Bronchial epithelial cell (primary cell): ENCODE data around the gene LHPP. TPM values are rescaled to one million over a fixed set of nuclear protein-coding genes. Genes with fewer than 3 reads are reported as not detected.

Experiments
- DNase-seq: peaks from one replicate; pipeline ENCODE4 v3.0.0-alpha.2; 2010; ENCODE audit warnings: low read depth
- FAIRE-seq: peaks from 2 replicates; lab custom pipeline; 2011; peaks lifted over from hg19 to GRCh38; lab: Jason Lieb, UNC
- H3K27me3 ChIP-seq: 2 replicates; pipeline ENCODE4 v1.5.1; 2011; ENCODE audit warnings: low read length; ENCODE audit not compliant: control insufficient read depth, insufficient read depth
- H3K36me3 ChIP-seq: 2 replicates; pipeline ENCODE4 v1.5.1; 2011; ENCODE audit warnings: low read length; ENCODE audit not compliant: control insufficient read depth, insufficient read depth
- H3K4me3 ChIP-seq: 2 replicates; pipeline ENCODE4 v1.5.1; 2011; ENCODE audit warnings: mild to moderate bottlenecking, low read depth, low read length, control low read depth
- total RNA-seq: library from RNA; depleted of rRNA; stranded (reverse); fragments of >200 nt; gene quantifications from 2 replicates; pipeline ENCODE4 v1.2.1, GENCODE V29; 2014
- TF ChIP-seq, protein P1 (sequence below): IDR thresholded peaks from 2 replicates; pipeline ENCODE4 v1.5.1; 2011; ENCODE audit warnings: mild to moderate bottlenecking, moderate library complexity, low read length, control low read depth, inconsistent platforms; ENCODE audit not compliant: insufficient read depth, severe bottlenecking

Gene LHPP
- total RNA-seq, 1 donor from 2014 or later, result 14.0 TPM

DNA sequence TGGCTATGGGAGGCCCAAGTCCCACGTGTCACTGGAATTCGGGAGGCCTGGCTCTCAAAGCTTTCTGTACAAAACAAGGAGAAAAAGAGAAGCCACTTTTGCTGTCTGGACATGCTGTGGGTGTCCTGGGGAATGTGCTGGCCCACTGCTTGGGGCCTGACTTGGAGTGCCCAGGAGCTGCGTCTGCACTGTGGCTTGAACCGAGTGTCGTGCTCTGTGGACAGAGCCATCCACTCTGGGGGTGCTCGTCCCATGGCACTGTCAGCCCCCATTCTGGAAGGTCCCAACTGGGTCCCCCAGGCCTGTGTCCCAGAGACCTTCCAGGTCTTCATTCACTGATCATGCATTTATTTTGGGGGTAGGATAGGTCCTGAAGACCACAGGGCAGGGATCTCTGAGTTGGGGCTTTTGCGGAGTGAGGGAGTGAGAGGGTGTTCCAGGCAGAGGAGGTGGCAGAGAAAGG is 138.0 kb downstream of the LHPP start:
- H3K27me3 ChIP-seq, result peaks cover 1% of the 10 kb centered on the region
- FAIRE-seq (no peak), DNase-seq (no peak)
- H3K4me3 ChIP-seq, result no peak overlapping the region
- TF ChIP-seq, protein P1, sequence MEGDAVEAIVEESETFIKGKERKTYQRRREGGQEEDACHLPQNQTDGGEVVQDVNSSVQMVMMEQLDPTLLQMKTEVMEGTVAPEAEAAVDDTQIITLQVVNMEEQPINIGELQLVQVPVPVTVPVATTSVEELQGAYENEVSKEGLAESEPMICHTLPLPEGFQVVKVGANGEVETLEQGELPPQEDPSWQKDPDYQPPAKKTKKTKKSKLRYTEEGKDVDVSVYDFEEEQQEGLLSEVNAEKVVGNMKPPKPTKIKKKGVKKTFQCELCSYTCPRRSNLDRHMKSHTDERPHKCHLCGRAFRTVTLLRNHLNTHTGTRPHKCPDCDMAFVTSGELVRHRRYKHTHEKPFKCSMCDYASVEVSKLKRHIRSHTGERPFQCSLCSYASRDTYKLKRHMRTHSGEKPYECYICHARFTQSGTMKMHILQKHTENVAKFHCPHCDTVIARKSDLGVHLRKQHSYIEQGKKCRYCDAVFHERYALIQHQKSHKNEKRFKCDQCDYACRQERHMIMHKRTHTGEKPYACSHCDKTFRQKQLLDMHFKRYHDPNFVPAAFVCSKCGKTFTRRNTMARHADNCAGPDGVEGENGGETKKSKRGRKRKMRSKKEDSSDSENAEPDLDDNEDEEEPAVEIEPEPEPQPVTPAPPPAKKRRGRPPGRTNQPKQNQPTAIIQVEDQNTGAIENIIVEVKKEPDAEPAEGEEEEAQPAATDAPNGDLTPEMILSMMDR, result no peak
- H3K36me3 ChIP-seq, result no peaks in the 10 kb centered on the region

DNA sequence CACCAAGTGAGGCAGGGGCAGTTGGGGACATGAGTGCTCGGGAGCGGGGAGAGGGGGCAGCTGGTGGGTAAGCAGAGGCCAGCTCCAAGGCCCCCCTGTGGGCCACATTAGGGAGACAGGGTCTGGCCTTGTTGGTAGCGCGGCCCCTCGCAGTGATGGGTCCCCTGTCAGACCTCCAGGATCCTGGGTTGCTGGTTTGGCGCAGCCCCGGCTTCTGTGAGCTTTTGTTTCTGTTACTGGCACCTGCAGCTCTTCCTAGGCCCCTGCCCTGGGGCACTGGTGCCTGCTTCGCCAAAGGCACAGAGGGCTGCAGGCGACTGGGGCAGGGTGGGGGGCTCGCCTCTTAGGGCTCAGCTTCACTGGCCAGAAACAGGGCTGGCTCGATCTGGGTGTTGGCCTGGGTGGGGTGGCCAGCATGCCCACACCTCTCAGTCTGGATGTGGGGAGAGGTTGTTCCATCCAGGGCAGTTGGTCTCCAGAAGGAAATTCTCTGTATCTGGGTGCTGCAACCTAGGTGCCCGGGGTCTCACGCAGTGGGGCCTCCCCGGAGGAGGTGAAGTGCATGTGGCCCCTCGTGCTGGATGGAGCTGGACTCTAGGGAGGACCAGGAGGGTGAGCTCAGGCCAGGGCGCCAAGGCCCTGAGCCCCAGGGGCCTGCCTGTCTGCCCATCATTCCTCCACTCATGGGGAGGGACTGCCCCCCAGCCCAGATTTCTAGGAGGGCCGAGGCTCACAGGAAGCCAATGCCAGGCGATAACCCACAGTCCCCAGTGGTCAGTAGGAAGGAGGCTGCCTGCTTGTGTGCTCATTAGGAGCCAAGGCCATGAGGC is 138.6 kb downstream of the LHPP start:
- Histone ChIP-seq H3K27me3 (peaks cover 1% of the 10 kb centered on the region), H3K36me3 (no peaks in the 10 kb centered on the region), H3K4me3 (no peak overlapping the region)
- FAIRE-seq (no peak), DNase-seq (no peak)
- TF ChIP-seq, protein P1, result no peak

DNA sequence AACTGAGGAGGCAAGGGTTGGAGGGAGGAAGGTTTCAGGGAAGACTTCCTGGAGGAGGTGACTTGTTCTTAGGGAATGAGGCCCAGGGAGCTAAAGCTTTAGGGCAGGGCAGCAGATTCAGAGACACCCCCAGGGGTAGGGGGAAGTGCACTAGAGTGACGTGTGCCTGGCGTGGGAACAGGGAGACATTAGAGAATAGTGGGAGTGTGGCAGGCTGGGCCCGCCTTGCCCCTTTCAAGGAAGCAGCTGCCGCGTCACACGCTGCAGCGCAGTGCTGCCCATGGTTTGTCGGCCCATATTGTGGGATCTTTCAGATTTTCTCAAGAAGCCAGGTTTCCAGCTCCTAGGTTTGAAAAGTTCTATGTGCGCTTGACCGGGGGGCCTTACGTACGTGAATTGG is 139.4 kb downstream of the LHPP start:
- Histone ChIP-seq H3K36me3 (no peaks in the 10 kb centered on the region), H3K27me3 (peaks cover 1% of the 10 kb centered on the region), H3K4me3 (no peak overlapping the region)
- FAIRE-seq, result no peak
- TF ChIP-seq, protein P1, result no peak
- DNase-seq, result no peak

DNA sequence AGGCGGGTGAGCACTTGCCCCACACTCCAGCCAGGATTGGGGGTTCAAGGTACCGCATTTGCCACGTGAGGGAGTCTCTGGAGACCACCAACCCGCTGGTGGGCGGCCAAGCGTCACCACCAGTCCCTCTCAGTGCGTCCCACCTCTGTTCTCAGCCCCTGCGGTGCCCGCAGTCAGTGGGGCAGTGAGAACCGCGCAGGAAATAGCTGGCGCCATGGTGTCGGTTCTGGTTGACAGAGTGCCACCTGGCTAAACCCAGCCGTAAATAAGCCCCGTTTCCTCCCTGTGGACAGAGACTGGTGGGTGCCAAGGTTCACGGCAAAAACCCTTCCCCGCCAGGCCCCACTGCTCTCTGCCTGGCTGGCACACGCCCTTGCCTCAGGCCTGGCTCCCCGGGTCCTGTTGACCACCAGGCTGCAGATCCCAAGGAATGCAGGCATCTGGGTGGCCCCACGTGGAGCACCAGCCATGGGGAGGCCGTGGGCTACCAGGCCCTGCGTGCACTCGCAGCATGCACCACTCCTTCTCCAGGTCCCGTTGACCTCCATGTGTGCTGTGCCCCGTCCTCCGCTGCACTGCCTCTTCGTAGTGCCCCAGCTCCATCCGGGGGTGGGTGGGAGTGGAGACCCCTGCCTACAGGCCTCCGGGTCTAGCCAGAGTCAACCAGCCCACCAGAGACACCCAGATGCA is 140.0 kb downstream of the LHPP start:
- DNase-seq (no peak), FAIRE-seq (no peak)
- Histone ChIP-seq H3K27me3 (peaks cover 1% of the 10 kb centered on the region), H3K4me3 (no peak overlapping the region), H3K36me3 (no peaks in the 10 kb centered on the region)
- TF ChIP-seq, protein P1, result no peak

DNA sequence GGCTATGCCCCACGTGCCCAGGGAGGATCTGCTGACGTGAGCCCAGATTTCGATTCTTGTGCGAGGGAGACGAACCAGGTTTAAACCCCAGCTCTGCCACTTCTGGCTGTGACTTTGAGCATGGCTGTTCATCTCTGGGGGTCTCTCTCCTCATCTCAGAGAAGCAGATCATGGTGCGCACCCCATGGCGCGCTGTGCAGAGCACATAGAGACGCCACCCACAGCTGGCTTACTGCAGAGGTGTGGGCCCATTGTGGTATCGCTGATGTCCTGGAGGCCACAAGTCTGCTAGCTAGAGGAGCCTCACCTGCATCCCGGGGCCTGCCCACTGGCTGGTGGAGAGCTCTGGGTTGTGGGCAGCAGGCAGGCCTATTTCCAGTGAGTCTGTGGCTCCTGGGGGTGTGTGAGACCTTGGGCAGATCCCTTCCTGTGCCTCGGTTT is 140.5 kb downstream of the LHPP start:
- H3K4me3 ChIP-seq, result no peak overlapping the region
- FAIRE-seq, result no peak
- TF ChIP-seq, protein P1, result no peak

More for the DNA sequence above, 140.5 kb downstream of the LHPP start:
- Histone ChIP-seq H3K27me3 (peaks cover 1% of the 10 kb centered on the region), H3K36me3 (no peaks in the 10 kb centered on the region)
- no peak for DNase-seq
